ENCODE measurements around the gene PON2. TPM values are rescaled to one million over a fixed set of nuclear protein-coding genes. Genes with fewer than 3 reads are reported as not detected.

Gene PON2
- total and polyA plus RNA-seq, 2 donors (not counting 1 experiment from before 2014, with no cell fraction given), result 7.5 to 8.3 TPM

DNA sequence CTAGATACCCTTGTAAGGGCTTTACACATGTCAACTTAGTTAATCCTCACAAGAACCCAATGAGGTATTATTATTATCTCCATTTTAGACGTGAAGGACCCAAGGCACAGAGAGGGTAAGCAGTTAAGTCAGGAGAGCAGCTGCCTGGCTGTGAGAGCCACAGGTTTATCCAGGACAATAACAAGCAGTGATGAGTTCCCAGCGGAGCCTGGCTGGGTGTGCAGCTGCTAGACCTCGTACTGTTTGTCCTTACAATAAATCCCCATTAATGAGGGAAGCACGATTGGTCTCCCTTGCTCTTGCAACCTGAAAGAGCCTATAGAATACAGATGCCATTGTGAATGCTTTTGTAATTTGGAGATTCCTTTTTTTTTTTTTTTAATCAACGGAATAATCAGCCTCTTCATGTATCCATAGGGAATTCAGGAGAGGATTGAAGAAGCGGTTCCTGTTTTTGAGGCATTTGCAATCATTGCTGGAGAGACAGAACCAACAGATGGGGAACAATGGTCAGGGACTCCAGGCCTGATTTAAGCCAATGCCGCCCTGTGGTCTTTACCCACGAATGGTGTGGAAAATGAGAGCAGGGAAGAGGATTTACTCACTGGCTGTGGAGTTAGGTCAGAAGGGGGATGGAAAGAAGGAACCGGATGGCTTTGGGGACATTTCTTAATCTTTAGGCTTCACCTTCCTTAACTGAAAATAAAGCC, 38.6 kb upstream of the PON2 start:
- H3K27ac Mint-ChIP-seq, result no peak overlapping the region
- Histone ChIP-seq H2AFZ (ENCODE audit: insufficient read depth, low read depth, low read length, poor library complexity, severe bottlenecking) (no peak overlapping the region), H3K27me3 (replicated peaks in 1 of 4; ENCODE audit: control extremely low read depth in 1 of 4, control insufficient read depth in 3 of 4, insufficient read depth in 4 of 4, low read length in 3 of 4) (no peaks in the 10 kb centered on the region), H3K4me2 (replicated peaks; ENCODE audit: low read depth, low read length, poor library complexity, severe bottlenecking) (no peak overlapping the region), H4K20me1 (ENCODE audit: control insufficient read depth, insufficient read depth, low read length, poor library complexity, severe bottlenecking) (no peaks in the 10 kb centered on the region), H3K4me3 (ENCODE audit: control extremely low read depth in 1 of 5, extremely low read depth in 1 of 5, insufficient read depth in 1 of 5, low read depth in 2 of 5, low read length in 4 of 5) (no peak overlapping the region), H3K9ac (ENCODE audit: low read length) (no peak overlapping the region), H3K4me1 (ENCODE audit: control insufficient read depth in 2 of 2, insufficient read depth in 2 of 2, low read length in 2 of 2) (peaks cover 6% of the 10 kb centered on the region in 2 donors), H3K27ac (ENCODE audit: low read length in 2 of 2) (no peak overlapping the region), H3K9me3 (ENCODE audit: control extremely low read depth in 1 of 3, control insufficient read depth in 2 of 3, insufficient read depth in 1 of 3, low read length in 2 of 3) (no peaks in the 10 kb centered on the region), H3K79me2 (ENCODE audit: control insufficient read depth, insufficient read depth, low read length) (no peaks in the 10 kb centered on the region), H3K36me3 (replicated peaks in 1 of 2; ENCODE audit: control extremely low read depth in 1 of 2, control insufficient read depth in 1 of 2, extremely low read depth in 1 of 2, insufficient read depth in 2 of 2, low read length in 1 of 2) (no peaks in the 10 kb centered on the region)
- intact Hi-C loops (cut with micrococcal nuclease), result loop anchor here (10.0 kb wide), 1 partner anchor 129 kb away; no protein-coding TSS in a partner anchor
- peaks cover 8% of the 10 kb centered on the region for H3K27me3 Mint-ChIP-seq
- H3K9me3 Mint-ChIP-seq (ENCODE audit: insufficient read depth), result no peaks in the 10 kb centered on the region
- CTCF ChIA-PET, result interaction anchor here (0.7 to 12.6 kb wide), 4 partner anchors 23 to 1024 kb away, joined by 3 to 246 read pairs (median 16); no protein-coding TSS in a partner anchor
- DNase-seq (no peak), ATAC-seq (ENCODE audit: low read depth) (no peak)
- peaks cover 11% of the 10 kb centered on the region for H3K4me1 Mint-ChIP-seq
- no peak for TF ChIP-seq EZH2 (IDR thresholded peaks at IDR 0.05; ENCODE audit: borderline replicate concordance, insufficient read depth, low read depth, low read length, poor library complexity, severe bottlenecking)
- TF ChIP-seq CTCF (IDR thresholded peaks at IDR 0.05), result no peak
- H3K4me3 Mint-ChIP-seq, result no peak overlapping the region
- 91% methylated on average over 7 of the region's 9 CpGs for WGBS (ENCODE audit: insufficient coverage)
- POLR2A ChIA-PET, result no interaction called here

GRCh38 chr7:95472581-95473161, 37.8 kb upstream of the PON2 start:
- intact Hi-C loops (cut with micrococcal nuclease), result loop anchor here (10.0 kb wide), 1 partner anchor 128 kb away; no protein-coding TSS in a partner anchor
- TF ChIP-seq EZH2 (IDR thresholded peaks at IDR 0.05; ENCODE audit: borderline replicate concordance, insufficient read depth, low read depth, low read length, poor library complexity, severe bottlenecking) (no peak), CTCF (IDR thresholded peaks at IDR 0.05) (no peak)
- H3K27me3 Mint-ChIP-seq, result peaks cover under 1% of the 10 kb centered on the region
- no peak overlapping the region for H3K4me3 Mint-ChIP-seq
- Histone ChIP-seq H3K9ac (ENCODE audit: low read length) (no peak overlapping the region), H2AFZ (ENCODE audit: insufficient read depth, low read depth, low read length, poor library complexity, severe bottlenecking) (no peak overlapping the region), H3K4me3 (ENCODE audit: control extremely low read depth in 1 of 5, extremely low read depth in 1 of 5, insufficient read depth in 1 of 5, low read depth in 2 of 5, low read length in 4 of 5) (no peak overlapping the region), H3K4me1 (ENCODE audit: control insufficient read depth in 2 of 2, insufficient read depth in 2 of 2, low read length in 2 of 2) (peaks cover 6% of the 10 kb centered on the region in 2 donors), H3K79me2 (ENCODE audit: control insufficient read depth, insufficient read depth, low read length) (no peaks in the 10 kb centered on the region), H3K27ac (ENCODE audit: low read length in 2 of 2) (no peak overlapping the region), H3K4me2 (replicated peaks; ENCODE audit: low read depth, low read length, poor library complexity, severe bottlenecking) (no peak overlapping the region), H3K9me3 (ENCODE audit: control extremely low read depth in 1 of 3, control insufficient read depth in 2 of 3, insufficient read depth in 1 of 3, low read length in 2 of 3) (no peaks in the 10 kb centered on the region), H4K20me1 (ENCODE audit: control insufficient read depth, insufficient read depth, low read length, poor library complexity, severe bottlenecking) (no peaks in the 10 kb centered on the region), H3K27me3 (replicated peaks in 1 of 4; ENCODE audit: control extremely low read depth in 1 of 4, control insufficient read depth in 3 of 4, insufficient read depth in 4 of 4, low read length in 3 of 4) (no peaks in the 10 kb centered on the region), H3K36me3 (replicated peaks in 1 of 2; ENCODE audit: control extremely low read depth in 1 of 2, control insufficient read depth in 1 of 2, extremely low read depth in 1 of 2, insufficient read depth in 2 of 2, low read length in 1 of 2) (no peaks in the 10 kb centered on the region)
- POLR2A ChIA-PET, result no interaction called here
- WGBS (ENCODE audit: insufficient coverage), result 88% methylated on average over 3 of the region's 8 CpGs
- CTCF ChIA-PET, result interaction anchor here (0.7 to 12.6 kb wide), 3 partner anchors 24 to 1024 kb away, joined by 3 to 246 read pairs (median 3); no protein-coding TSS in a partner anchor
- ATAC-seq (ENCODE audit: low read depth) (no peak), DNase-seq (no peak)
- H3K9me3 Mint-ChIP-seq (ENCODE audit: insufficient read depth), result no peaks in the 10 kb centered on the region
- peaks cover 11% of the 10 kb centered on the region for H3K4me1 Mint-ChIP-seq
- no peak overlapping the region for H3K27ac Mint-ChIP-seq
